Astrocyte of the hippocampus (primary cell): ENCODE measurements around the gene CFB.
"Not testable (repeated sequence)": the region's sequence is repeated elsewhere in the genome, so short reads cannot be mapped to it uniquely, and the experiment has no call there.

ENCODE experiments used
- DNase-seq: peaks from one replicate; pipeline ENCODE4 v3.0.0; 2011; ENCODE audit warnings: low read depth, low spot score

Gene CFB

DNA sequence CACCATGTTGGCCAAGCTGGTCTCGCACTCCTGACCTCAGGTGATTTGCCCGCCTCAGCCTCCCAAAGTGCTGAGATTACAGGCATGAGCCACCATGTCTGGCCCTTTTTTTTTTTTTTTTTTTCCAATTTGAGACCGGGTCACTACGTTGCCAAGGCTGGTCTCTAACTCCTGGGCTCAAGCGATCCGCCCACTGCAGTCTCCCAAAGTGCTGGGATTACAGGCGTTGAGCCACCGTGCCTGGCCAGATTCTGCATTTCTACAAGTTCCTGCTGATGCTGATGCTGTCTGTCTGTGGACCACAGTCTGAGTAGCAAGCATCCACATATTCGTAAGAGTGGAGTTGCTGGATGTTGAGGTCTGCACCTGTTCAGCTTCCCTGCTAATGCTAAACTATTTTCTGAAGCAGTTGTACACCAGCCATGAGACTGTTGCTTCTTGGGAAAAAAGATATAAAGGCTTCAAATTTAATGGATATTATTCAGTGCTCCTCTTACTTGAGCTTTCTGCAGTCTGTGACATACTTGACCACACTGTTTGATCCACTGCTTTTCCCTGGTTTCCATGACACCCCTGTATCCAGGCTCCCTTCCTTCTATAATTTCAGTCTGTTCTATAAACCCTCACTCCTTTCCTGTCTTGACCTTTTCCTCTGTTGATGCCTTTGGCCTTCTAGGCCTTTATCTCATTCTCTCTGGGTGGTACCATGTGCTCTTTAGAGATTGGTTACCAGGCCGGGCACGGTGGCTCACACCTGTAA, 33.9 kb upstream of the CFB start:
- DNase-seq, result no peak

DNA sequence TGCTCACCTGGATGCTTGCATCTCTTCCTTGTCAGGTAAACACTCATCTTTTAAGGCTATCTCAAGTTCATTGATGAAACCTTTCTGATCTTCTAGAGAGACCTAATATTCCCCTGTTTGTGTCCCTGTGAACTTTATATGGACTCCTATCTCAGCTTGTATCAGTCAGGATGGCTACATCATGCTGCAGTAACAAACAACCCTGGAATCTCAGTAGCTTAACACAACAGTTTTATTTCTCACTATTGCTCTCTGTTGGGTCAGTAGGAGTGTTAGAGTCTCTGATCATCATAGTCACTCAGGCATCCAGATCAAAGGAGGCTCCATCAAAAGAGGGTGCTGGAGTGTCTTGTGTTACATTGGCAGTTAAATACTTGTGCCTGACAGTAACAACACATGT, 30.5 kb upstream of the CFB start:
- DNase-seq, result no peak

DNA sequence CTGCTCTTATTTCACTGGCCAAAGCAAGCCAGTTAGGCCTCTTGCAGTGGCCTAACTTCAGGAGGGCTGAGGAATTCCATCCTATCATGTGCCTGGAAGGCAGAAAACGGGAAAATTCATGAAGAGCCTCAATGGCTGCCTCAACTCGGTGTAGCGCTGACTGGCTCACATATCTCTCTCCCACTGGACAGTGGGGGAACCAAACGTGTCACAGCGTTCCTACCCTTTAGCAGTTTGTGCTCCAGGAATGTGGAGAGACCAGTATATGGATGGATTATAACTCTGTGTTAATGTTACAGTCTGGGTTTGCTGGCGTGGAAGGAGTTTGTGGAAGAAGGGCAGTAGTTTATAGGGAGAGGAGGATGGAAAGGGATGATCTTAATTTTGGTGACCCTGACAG, 30.1 kb upstream of the CFB start:
- no peak for DNase-seq

DNA sequence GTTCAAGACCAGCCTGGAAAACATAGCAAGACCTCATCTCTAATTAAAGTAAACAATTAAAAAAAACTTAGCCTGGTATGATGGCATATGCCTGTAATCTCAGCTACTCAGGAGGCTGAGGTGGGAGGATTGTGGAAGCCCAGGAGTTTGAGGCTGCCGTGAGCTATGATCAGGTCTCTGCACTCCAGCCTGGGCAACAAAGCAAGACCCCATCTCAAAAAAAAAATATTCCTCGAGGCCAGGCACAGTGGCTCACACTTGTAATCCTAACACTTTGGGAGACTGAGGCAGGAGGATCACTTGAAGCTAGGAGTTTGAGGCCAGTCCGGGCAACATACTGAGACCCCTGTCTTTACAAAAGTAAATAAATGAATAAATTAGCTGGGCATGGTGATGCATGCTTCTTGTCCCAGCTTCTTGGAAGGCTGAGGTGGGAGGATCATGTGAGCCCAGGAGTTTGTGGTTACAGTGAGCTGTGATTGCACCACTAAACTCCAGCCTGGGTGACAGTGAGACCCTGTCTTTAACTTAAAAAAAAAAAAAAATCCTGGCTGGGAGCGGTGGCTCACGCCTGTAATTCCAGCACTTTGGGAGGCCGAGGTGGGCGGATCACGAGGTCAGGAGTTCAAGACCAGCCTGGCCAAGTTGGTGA, 27.7 kb upstream of the CFB start:
- DNase-seq, result no peak

DNA sequence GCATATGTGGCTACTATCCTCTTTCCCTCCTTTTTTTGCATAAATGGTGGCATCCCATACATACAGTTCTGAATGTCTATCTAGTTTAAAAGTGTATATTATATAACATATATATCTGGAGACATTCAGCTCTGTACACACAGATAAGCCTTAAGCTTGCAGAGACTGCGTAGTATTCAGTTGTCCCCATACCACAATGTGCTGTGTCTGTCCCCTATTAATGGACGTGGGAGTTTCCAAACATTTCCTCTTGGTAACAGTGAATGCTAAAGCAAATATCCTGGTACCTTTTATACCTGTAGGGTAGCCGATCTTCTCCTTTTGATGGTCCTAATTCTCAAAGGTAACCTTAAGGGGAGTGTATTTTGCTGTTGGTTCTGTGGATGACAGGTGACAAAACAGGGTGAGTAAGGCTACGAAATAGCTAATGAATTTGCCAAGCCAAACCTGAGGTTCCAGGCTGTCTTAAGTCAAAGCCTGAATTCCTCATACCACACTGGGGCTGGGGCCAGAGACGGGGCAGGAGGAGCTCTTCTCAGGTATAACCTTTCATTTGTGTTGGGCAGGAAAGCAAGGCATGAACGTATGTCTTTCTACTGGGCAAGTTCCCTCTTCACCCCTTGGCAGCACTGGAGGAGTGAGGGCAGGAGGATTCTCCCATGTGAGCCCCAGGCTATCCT, 26.1 kb upstream of the CFB start:
- DNase-seq, result no peak

DNA sequence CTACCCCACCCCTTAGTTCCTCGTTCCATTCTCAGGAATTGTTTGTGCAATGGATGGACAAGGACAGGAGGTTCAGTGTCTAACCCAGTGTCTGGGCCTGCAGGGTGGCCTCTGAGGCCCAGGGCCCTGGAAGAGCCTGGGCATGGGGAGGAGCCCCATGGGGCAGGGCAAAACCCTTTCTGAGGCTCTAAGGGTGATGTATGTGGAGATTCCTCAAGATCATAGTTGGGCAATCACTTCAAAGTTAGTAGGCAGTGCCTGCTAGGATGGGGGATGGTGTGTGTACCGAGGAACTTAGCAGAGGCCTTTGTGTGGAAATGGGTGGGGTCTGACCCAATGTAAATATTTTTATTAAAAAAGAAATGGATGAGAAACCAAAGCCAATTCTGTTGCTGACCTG, 25.1 kb upstream of the CFB start:
- no peak for DNase-seq

DNA sequence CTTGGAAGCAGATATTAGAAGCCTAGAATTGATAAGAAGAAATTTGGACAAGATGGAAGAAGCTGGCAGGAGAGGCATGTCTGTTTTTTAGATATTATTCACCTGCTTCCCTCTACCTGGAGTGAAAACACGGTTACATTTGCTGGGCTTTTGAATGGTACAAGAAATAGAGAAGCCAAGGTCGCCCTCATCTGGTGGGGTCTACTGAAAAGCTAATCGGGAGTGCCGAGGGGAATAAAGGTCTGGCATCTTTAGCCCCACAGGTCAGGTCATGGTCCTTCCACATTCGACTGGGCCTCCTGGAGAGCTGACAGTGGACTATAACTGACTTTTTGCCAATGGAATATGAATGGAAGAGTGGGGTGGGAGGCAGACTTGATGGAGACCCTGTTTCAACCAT, 23.0 kb upstream of the CFB start:
- no peak for DNase-seq

DNA sequence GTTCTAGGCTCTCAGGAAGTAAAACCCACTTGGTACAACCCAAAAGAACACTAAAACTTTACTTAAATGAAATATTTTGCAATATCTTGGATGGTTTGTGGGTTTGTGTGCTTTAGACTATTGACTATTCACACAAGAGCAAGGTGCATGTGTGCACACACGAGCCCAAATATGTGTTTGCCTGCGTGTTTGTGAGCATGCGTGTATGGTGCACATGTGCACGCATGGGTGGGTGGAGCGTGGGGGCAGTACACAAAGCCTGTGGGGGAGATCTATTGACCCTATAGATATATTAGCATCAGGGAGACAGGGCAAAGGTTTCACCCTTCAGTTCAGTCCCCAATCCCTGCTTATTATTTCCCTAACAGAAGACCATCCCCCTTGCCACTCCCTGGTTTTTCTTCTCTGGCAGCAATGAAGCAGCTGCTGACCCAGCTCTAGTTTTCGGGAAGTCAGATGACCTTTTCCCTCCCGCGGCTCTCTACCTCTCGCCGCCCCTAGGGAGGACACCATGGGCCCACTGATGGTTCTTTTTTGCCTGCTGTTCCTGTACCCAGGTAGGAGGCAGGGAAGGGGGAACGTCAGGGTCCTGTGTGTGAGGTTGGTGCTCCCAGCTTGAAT, 18.5 kb upstream of the CFB start, which contains the start of gene C2:
TSS of gene C2 (plus strand) at position 476 of the 621 bp plus-strand sequence. CDS start at position 512, 36 bp downstream.
- DNase-seq, result no peak

DNA sequence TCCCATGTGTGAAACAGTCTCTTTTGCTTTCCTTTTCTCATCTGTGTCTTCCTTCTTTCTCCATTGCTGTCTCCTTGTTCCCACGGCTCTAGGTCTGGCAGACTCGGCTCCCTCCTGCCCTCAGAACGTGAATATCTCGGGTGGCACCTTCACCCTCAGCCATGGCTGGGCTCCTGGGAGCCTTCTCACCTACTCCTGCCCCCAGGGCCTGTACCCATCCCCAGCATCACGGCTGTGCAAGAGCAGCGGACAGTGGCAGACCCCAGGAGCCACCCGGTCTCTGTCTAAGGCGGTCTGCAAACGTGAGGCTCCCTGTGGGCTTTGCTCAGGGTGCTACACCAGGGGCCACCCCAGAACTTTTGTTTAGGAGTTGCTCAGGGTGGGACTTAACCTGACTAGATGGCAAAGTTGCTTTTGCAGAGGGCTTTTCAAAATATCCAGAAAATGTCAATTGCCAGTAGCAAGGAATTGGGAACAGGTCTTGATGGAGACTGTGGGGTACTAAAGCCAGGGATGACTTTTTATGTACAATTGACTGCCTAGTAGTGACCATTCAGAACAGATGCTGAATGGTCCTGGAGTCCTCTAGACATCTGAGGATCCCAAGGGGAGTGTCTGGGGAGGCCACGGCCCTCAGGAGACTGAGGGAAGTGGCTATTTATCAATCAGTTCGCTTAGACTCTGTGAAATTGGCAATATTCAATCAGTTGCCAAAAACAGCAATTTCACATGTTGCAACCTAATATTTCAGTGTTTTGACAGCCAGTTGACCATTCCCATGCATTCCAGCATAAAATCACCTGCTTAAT, 17.8 kb upstream of the CFB start:
- DNase-seq, result no peak

DNA sequence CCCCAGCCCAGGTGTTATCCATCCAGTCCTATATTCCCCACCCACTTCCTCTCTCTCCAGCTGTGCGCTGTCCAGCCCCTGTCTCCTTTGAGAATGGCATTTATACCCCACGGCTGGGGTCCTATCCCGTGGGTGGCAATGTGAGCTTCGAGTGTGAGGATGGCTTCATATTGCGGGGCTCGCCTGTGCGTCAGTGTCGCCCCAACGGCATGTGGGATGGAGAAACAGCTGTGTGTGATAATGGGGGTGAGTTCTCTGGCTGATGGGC, 17.3 kb upstream of the CFB start:
- DNase-seq, result no peak

DNA sequence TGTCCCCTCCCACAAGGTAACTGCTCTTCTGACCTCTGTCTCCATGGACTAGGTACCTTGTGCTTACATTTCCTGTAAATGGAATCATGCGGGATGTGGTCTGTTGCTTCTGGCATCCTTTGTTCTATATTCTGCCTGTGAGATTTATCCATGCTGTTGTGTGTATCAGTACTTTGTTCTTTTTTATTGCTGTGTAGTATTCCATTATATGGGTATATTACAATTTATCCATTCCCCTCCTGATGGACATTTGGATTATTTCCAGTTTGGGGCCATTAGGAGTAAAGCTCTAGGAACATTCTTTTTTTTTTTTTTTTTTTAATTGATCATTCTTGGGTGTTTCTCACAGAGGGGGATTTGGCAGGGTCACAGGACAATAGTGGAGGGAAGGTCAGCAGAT, 14.9 kb upstream of the CFB start:
- no peak for DNase-seq

DNA sequence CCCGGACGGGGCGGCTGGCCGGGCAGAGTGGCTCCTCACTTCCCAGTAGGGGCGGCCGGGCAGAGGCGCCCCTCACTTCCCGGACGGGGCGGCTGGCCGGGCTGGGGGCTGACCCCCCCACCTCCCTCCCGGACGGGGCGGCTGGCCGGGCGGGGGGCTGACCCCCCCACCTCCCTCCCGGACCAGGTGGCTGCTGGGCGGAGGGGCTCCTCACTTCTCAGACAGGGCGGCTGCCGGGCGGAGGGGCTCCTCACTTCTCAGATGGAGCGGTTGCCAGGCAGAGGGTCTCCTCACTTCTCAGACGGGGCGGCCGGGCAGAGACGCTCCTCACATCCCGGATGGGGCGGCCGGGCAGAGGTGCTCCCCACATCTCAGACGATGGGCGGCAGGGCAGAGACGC, 13.8 kb upstream of the CFB start:
- DNase-seq, result not testable (repeated sequence)

DNA sequence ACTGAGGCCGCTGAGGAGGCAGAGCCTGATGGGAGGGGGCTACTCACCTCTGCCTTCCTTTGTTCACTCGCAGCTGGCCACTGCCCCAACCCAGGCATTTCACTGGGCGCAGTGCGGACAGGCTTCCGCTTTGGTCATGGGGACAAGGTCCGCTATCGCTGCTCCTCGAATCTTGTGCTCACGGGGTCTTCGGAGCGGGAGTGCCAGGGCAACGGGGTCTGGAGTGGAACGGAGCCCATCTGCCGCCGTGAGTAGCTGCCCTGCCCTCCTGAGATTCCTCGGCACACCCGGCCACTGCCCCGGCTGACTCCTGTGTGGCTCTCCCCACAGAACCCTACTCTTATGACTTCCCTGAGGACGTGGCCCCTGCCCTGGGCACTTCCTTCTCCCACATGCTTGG, 12.4 kb upstream of the CFB start:
- no peak for DNase-seq

DNA sequence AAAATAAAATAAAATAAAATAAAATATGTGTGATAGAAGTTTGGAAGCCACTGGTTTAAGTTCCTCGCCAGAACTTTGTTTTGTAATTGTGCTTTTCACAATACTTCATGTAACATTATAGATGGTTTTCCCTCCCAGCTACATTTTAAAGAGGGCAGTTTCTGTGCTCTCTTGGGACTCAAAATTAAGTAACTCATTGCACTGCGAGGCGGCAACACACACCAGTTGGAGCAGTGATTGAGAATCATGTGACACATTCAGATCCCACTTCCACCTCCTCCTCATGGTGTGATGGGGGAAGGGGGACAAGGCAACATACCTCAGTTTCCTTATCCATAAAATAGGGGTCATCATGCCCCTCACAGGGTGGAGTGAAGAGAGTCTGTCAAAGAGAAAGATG, 10.9 kb upstream of the CFB start:
- DNase-seq, result no peak

DNA sequence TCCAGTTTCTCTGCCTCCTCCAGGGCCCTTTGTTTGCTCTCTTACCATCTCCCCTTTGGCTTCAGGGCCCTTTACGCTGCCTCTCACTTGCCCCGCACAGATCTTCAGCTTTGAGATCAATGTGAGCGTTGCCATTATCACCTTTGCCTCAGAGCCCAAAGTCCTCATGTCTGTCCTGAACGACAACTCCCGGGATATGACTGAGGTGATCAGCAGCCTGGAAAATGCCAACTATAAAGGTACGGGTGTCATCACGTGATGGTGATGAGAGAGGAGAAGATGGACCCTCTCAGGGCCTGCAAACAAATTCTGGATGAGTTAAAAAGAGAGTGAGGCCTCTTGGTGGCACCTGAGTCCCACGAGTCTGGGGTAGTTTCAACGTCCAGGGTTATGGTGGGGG, 10.1 kb upstream of the CFB start:
- no peak for DNase-seq

DNA sequence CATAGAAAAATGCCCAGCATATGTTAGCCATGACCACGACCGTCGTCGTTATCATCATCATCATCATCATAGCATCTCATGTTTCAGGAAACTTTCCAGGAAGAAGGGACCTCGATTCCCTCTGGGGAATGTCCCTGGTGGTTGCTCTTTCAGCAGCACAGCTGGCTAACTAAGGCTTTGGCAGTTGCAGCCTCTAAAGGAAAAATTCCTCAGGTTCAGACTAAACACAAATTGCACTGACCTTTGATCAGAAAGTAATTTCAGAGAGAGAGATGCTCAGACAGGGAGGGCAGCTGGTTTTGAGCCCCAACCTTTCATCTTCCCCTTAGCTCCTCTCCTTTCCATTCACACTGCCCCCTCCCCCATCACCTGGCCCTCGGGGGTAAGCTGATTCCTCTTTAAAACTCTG, 5.6 kb upstream of the CFB start:
- peak; percentile 20 for DNase-seq

DNA sequence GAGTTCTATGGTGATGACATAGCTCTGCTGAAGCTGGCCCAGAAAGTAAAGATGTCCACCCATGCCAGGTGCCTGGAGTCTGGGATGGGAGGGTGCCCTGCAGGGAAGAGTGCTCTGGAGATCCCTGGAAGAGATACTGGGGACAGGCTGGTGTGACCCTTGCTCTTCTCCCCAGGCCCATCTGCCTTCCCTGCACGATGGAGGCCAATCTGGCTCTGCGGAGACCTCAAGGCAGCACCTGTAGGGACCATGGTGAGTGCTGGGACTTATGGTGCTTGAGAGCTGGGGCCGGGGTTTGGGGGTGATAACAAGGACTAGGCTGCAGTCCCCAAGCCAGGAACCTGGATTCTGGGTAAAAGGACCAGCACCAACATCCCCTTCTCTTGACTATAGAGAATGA, 2.2 kb upstream of the CFB start:
- DNase-seq, result no peak

DNA sequence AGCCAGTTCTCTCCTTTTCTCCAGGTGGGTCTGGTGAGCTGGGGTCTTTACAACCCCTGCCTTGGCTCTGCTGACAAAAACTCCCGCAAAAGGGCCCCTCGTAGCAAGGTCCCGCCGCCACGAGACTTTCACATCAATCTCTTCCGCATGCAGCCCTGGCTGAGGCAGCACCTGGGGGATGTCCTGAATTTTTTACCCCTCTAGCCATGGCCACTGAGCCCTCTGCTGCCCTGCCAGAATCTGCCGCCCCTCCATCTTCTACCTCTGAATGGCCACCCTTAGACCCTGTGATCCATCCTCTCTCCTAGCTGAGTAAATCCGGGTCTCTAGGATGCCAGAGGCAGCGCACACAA, 765 bp upstream of the CFB start:
- no peak for DNase-seq

DNA sequence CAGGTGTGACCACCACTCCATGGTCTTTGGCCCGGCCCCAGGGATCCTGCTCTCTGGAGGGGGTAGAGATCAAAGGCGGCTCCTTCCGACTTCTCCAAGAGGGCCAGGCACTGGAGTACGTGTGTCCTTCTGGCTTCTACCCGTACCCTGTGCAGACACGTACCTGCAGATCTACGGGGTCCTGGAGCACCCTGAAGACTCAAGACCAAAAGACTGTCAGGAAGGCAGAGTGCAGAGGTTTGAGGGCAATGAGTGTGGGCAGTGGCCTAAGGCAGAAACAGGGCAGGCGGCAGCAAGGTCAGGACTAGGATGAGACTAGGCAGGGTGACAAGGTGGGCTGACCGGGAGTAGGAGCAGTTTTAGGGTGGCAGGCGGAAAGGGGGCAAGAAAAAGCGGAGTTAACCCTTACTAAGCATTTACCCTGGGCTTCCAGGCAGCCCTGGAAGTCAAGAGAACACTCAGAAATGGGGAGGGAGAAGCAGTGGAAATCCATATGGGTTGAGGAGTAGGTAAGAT, 533 bp downstream of the CFB start:
- DNase-seq, result no peak

DNA sequence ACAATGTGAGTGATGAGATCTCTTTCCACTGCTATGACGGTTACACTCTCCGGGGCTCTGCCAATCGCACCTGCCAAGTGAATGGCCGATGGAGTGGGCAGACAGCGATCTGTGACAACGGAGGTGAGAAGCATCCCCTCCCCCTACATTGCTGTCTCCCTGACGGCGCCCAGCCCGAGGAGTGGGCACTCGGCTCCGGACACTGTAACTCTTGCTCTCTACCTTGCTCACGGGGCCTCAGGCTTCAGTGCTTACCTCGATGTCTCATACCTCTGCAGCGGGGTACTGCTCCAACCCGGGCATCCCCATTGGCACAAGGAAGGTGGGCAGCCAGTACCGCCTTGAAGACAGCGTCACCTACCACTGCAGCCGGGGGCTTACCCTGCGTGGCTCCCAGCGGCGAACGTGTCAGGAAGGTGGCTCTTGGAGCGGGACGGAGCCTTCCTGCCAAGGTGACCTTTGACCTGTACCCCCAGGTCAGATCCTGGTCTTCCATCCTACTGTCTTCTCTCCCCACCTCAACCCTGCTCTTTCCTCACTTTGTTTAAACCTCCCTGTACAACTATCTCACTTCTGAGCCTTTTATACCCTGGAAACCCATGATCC, 1.3 kb downstream of the CFB start:
- no peak for DNase-seq

DNA sequence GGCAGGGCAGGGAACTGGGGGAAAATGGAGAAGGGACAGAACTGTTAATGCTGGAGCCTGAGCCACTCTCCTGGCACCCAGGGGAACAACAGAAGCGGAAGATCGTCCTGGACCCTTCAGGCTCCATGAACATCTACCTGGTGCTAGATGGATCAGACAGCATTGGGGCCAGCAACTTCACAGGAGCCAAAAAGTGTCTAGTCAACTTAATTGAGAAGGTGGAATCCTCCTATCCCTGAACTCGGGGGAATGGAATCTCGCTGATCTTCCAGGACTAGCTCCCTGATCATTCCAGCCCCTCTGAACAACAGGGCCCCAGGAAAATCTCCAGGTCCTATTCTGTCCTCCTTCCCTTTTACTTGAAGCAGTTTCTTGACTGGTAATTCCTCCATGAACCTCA, 2.0 kb downstream of the CFB start:
- DNase-seq, result no peak
